CD14-positive monocyte (primary cell): ENCODE data around the gene KCNK1. TPM values are rescaled to one million over a fixed set of nuclear protein-coding genes. Genes with fewer than 3 reads are reported as not detected.

ENCODE experiments used
- DNase-seq, 3 donors: peaks; one replicate each; pipeline ENCODE4 v3.0.0-alpha.2; 2011 to 2022
- H2AFZ ChIP-seq: 2 replicates; pipeline ENCODE4 v1.6.0; 2012; ENCODE audit warnings: mild to moderate bottlenecking, low read depth, low read length, inconsistent platforms; ENCODE audit not compliant: insufficient read depth, poor library complexity, severe bottlenecking
- H3K27ac ChIP-seq, 2 donors: 1 replicate in 1 of 2; 2 replicates in 1 of 2; pipeline ENCODE4 v1.5.1; 2012 to 2013; ENCODE audit warnings: low read length in 2 of 2, control low read depth in 1 of 2, inconsistent platforms in 1 of 2, low read depth in 1 of 2, mild to moderate bottlenecking in 1 of 2
- H3K27me3 ChIP-seq, 2 donors: one replicate each; pipeline versions ENCODE4 v1.6.0 to v1.6.1; 2011 to 2013; ENCODE audit warnings: low read length in 2 of 2; ENCODE audit not compliant: control insufficient read depth in 2 of 2, insufficient read depth in 2 of 2
- H3K36me3 ChIP-seq, 2 donors: replicated peaks in 1 of 2; 1 replicate in 1 of 2; 2 replicates in 1 of 2; pipeline versions ENCODE4 v1.5.1 to v1.6.1; 2012 to 2013; ENCODE audit warnings: low read length in 2 of 2, control low read depth in 1 of 2, inconsistent platforms in 1 of 2, mild to moderate bottlenecking in 1 of 2; ENCODE audit not compliant: insufficient read depth in 2 of 2, control insufficient read depth in 1 of 2
- H3K4me1 ChIP-seq, 2 donors: 1 replicate in 1 of 2; 2 replicates in 1 of 2; pipeline versions ENCODE4 v1.5.1 to v1.6.1; 2012 to 2013; ENCODE audit warnings: low read length in 2 of 2, control low read depth in 1 of 2, inconsistent platforms in 1 of 2, mild to moderate bottlenecking in 1 of 2, moderate library complexity in 1 of 2; ENCODE audit not compliant: insufficient read depth in 2 of 2, control insufficient read depth in 1 of 2
- H3K4me2 ChIP-seq: replicated peaks from 2 replicates; pipeline ENCODE3; 2012; ENCODE audit warnings: low read length, moderate library complexity, mild to moderate bottlenecking; ENCODE audit not compliant: poor library complexity, severe bottlenecking; ENCODE audit errors: extremely low read depth
- H3K4me3 ChIP-seq, 3 experiments: fragments of 200-600 bp in 1 of 3; sonication (generic) in 1 of 3; replicated peaks in 1 of 3; 1 replicate in 2 of 3; 2 replicates in 1 of 3; pipeline ENCODE4 v1.5.1; 2011 to 2013; ENCODE audit warnings: low read length in 3 of 3, mild to moderate bottlenecking in 3 of 3, control low read depth in 2 of 3, low read depth in 2 of 3, inconsistent platforms in 1 of 3, moderate library complexity in 1 of 3
- H3K79me2 ChIP-seq: 2 replicates; pipeline ENCODE4 v1.6.0; 2012; ENCODE audit warnings: mild to moderate bottlenecking, control low read depth, inconsistent platforms, low read length, moderate library complexity; ENCODE audit not compliant: insufficient read depth
- H3K9ac ChIP-seq: 2 replicates; pipeline ENCODE4 v1.6.0; 2017; ENCODE audit warnings: low read length, mild to moderate bottlenecking; ENCODE audit not compliant: insufficient read depth, poor library complexity, severe bottlenecking
- H3K9me3 ChIP-seq, 2 donors: replicated peaks in 1 of 2; 1 replicate in 1 of 2; 2 replicates in 1 of 2; pipeline versions ENCODE4 v1.5.1 to v1.6.1; 2012 to 2013; ENCODE audit warnings: low read length in 2 of 2, control low read depth in 1 of 2; ENCODE audit not compliant: control insufficient read depth in 1 of 2, insufficient read depth in 1 of 2
- H4K20me1 ChIP-seq: 2 replicates; pipeline ENCODE4 v1.6.0; 2012; ENCODE audit warnings: mild to moderate bottlenecking, low read length, control low read depth, moderate library complexity; ENCODE audit not compliant: insufficient read depth
- H3K27ac Mint-ChIP-seq, 7 donors: one replicate each; pipeline ENCODE4 v1.8.0; 2020; ENCODE audit warnings: mild to moderate bottlenecking in 7 of 7, mixed read lengths in 7 of 7, moderate library complexity in 6 of 7, inconsistent platforms in 2 of 7
- H3K27me3 Mint-ChIP-seq, 3 donors: one replicate each; pipeline ENCODE4 v1.8.0; 2021 to 2022; ENCODE audit warnings: low read depth in 3 of 3, mild to moderate bottlenecking in 3 of 3, mixed read lengths in 3 of 3, moderate library complexity in 3 of 3, inconsistent platforms in 1 of 3
- H3K36me3 Mint-ChIP-seq, 2 donors: one replicate each; pipeline ENCODE4 v1.8.0; 2020; ENCODE audit warnings: mixed read lengths in 2 of 2, inconsistent platforms in 1 of 2, mild to moderate bottlenecking in 1 of 2
- H3K4me1 Mint-ChIP-seq: one replicate; pipeline ENCODE4 v1.8.0; 2020; ENCODE audit warnings: mild to moderate bottlenecking, mixed read lengths
- H3K4me3 Mint-ChIP-seq, 2 donors: one replicate each; pipeline ENCODE4 v1.8.0; 2020; ENCODE audit warnings: mild to moderate bottlenecking in 2 of 2, mixed read lengths in 2 of 2, moderate library complexity in 1 of 2
- H3K9me3 Mint-ChIP-seq, 7 donors: one replicate each; pipeline ENCODE4 v1.8.0; 2020 to 2022; ENCODE audit warnings: mixed read lengths in 7 of 7, mild to moderate bottlenecking in 6 of 7, moderate library complexity in 6 of 7, inconsistent platforms in 2 of 7
- WGBS: methylation state at CpG from one replicate; pipeline ENCODE4 v1.1.5; 2013; ENCODE audit warnings: missing lambda C conversion rate; ENCODE audit not compliant: insufficient coverage; 5-methylcytosine and 5-hydroxymethylcytosine counted together
- intact Hi-C, 2 donors: fragments of 100-400 bp; cut with micrococcal nuclease; formaldehyde crosslinking; loops; one replicate each; pipeline versions ENCODE4 v1.15.0 to v1.15.1; 2023
- polyA plus RNA-seq, 3 donors: library from polyadenylated mRNA; depleted of rRNA in 1 of 3; unstranded in 2 of 3; stranded (reverse) in 1 of 3; fragments of 300-500 nt in 2 of 3; fragments of >200 nt in 1 of 3; fragmentation: Illumina TruSeq in 2 of 3; gene quantifications; 1 replicate in 2 of 3; 2 replicates in 1 of 3; pipeline ENCODE4 v1.2.3, GENCODE V29; 2012 to 2021
- TF ChIP-seq, protein P1 (sequence below): fragments of 200-600 bp; IDR thresholded peaks from one replicate; pipeline ENCODE4 v1.8.0; 2022; ENCODE audit warnings: antibody characterized with exemption, mild to moderate bottlenecking

The KCNK1 gene
- polyA plus RNA-seq, 3 donors: not detected

- Histone ChIP-seq H3K9ac (no peak overlapping the region), H3K79me2 (no peaks in the 10 kb centered on the region), H3K36me3 (no peaks in the 10 kb centered on the region), H3K4me1 (no peaks in the 10 kb centered on the region), H3K9me3 (no peaks in the 10 kb centered on the region), H3K27me3 (no peaks in the 10 kb centered on the region), H4K20me1 (no peaks in the 10 kb centered on the region), H3K4me2 (no peak overlapping the region), H3K4me3 (no peak overlapping the region), H3K27ac (no peak overlapping the region), H2AFZ (no peak overlapping the region)
- peaks cover 2 to 5% (median 4%) of the 10 kb centered on the region in 3 donors for H3K27me3 Mint-ChIP-seq
- H3K9me3 Mint-ChIP-seq: peaks cover 0 to 6% (median 2%) of the 10 kb centered on the region in 7 donors
- no peaks in the 10 kb centered on the region for H3K36me3 Mint-ChIP-seq
- TF ChIP-seq, protein P1, sequence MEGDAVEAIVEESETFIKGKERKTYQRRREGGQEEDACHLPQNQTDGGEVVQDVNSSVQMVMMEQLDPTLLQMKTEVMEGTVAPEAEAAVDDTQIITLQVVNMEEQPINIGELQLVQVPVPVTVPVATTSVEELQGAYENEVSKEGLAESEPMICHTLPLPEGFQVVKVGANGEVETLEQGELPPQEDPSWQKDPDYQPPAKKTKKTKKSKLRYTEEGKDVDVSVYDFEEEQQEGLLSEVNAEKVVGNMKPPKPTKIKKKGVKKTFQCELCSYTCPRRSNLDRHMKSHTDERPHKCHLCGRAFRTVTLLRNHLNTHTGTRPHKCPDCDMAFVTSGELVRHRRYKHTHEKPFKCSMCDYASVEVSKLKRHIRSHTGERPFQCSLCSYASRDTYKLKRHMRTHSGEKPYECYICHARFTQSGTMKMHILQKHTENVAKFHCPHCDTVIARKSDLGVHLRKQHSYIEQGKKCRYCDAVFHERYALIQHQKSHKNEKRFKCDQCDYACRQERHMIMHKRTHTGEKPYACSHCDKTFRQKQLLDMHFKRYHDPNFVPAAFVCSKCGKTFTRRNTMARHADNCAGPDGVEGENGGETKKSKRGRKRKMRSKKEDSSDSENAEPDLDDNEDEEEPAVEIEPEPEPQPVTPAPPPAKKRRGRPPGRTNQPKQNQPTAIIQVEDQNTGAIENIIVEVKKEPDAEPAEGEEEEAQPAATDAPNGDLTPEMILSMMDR: no peak
- no peak for DNase-seq
- H3K27ac Mint-ChIP-seq: no peak overlapping the region
- intact Hi-C loops: no loop called here
- no peaks in the 10 kb centered on the region for H3K4me1 Mint-ChIP-seq
- no peak overlapping the region for H3K4me3 Mint-ChIP-seq
- WGBS: 94% methylated on average over 7 of the region's 7 CpGs
These were observed 24.6 kb downstream of the KCNK1 start for GRCh38 chr1:233638513-233638912.

DNA sequence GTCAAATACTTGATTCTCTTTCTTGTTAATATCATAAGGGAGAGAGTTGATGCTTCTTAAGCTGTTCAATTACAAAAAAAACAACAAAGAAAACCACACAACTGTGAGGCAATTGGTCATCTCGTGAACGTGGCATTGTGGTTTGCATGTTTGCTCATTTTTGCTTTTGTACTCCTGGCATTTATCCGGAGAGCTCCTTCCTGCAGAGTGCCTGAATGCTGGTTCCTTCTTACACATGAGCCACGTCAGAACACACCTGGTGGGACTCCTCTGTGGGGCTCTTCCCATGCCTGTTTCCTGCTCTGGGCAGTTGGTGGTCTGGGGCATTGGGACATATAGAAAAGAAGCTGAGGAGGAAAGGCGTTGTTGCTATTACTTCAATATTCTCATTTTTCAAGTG lies 25.7 kb downstream of the KCNK1 start:
- H3K4me1 Mint-ChIP-seq: no peaks in the 10 kb centered on the region
- no peak overlapping the region for H3K27ac ChIP-seq
- no peak overlapping the region for H3K27ac Mint-ChIP-seq
- H3K27me3 ChIP-seq: no peaks in the 10 kb centered on the region
- H3K4me3 ChIP-seq: no peak overlapping the region
- DNase-seq: no peak
- H3K9me3 Mint-ChIP-seq: peaks cover 0 to 7% (median 3%) of the 10 kb centered on the region in 7 donors
- H3K36me3 Mint-ChIP-seq: no peaks in the 10 kb centered on the region
- no peak overlapping the region for H3K4me3 Mint-ChIP-seq
- intact Hi-C loops: no loop called here
- no peaks in the 10 kb centered on the region for H3K79me2 ChIP-seq
- 17% methylated on average over 2 of the region's 5 CpGs for WGBS
- H3K4me2 ChIP-seq: no peak overlapping the region
- no peaks in the 10 kb centered on the region for H3K4me1 ChIP-seq
- no peaks in the 10 kb centered on the region for H3K9me3 ChIP-seq
- no peak overlapping the region for H3K9ac ChIP-seq
- no peak overlapping the region for H2AFZ ChIP-seq
- TF ChIP-seq, protein P1: no peak
- peaks cover 0 to 5% (median 3%) of the 10 kb centered on the region in 3 donors for H3K27me3 Mint-ChIP-seq
- H3K36me3 ChIP-seq: no peaks in the 10 kb centered on the region
- no peaks in the 10 kb centered on the region for H4K20me1 ChIP-seq
